Measurements from ENCODE around the gene ETNK2. TPM values are rescaled to one million over a fixed set of nuclear protein-coding genes. Genes with fewer than 3 reads are reported as not detected.
A peak's percentile ranks its signal among the peaks of the same experiment; 100 is the strongest.

The ETNK2 gene
- total and polyA plus RNA-seq, 2 of the 13 experiments (the other 11 are each of a cell fraction or from before 2014, with no cell fraction given) = 15.5 to 42.8 TPM

DNA sequence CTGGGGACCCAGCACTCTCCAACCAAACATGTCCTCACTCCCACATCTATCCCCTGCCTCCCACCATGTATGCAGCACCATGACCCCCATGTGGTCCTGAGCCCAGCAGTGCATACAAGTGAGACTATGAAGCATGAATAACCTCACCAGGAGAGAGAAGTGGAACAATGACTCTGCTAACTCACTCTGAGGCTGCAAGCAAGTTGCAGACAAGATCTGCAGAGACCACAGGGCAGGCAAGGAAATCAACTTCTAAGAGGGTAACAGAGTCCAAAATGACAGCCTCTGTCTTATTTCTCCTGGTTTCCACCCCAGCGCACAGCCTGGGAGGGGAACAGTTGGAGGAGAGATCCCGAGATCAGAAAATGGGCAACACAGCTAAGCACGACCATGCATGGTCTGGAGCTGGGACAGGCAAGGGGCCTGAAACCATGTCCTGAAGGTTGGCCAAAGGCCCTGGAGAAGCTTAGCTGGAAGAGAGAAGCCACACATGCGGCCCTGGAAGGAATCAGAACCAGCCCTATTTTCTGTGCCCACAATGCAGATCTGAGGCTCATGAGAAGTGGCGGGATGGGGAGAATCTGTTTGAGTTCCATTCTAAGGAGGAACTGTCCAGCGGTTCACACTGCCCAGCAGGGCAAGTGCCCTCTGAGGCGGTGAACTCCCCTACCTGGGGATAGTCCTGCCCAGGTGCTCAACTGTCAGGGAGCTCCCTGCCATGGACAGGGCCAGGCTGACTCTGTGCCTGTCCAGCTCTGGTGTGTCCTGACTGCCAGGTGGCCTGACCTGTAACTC, 26.8 kb upstream of the ETNK2 start:
- TF ChIP-seq, protein P1, sequence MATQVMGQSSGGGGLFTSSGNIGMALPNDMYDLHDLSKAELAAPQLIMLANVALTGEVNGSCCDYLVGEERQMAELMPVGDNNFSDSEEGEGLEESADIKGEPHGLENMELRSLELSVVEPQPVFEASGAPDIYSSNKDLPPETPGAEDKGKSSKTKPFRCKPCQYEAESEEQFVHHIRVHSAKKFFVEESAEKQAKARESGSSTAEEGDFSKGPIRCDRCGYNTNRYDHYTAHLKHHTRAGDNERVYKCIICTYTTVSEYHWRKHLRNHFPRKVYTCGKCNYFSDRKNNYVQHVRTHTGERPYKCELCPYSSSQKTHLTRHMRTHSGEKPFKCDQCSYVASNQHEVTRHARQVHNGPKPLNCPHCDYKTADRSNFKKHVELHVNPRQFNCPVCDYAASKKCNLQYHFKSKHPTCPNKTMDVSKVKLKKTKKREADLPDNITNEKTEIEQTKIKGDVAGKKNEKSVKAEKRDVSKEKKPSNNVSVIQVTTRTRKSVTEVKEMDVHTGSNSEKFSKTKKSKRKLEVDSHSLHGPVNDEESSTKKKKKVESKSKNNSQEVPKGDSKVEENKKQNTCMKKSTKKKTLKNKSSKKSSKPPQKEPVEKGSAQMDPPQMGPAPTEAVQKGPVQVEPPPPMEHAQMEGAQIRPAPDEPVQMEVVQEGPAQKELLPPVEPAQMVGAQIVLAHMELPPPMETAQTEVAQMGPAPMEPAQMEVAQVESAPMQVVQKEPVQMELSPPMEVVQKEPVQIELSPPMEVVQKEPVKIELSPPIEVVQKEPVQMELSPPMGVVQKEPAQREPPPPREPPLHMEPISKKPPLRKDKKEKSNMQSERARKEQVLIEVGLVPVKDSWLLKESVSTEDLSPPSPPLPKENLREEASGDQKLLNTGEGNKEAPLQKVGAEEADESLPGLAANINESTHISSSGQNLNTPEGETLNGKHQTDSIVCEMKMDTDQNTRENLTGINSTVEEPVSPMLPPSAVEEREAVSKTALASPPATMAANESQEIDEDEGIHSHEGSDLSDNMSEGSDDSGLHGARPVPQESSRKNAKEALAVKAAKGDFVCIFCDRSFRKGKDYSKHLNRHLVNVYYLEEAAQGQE (IDR thresholded peaks at IDR 0.05; ENCODE audit: borderline replicate concordance in 1 of 2, low read depth in 1 of 2, low read length in 2 of 2) = peak in 1 of 2 experiments; percentile 10; a peak in 1 of 4 replicates
- TF ChIP-seq HES4 (CRISPR knock-in tag; IDR thresholded peaks at IDR 0.05; ENCODE audit: borderline replicate concordance) = no peak
- in situ Hi-C loops (cut with HindIII; ENCODE audit: extremely low pct_ligation_motif_present, low pct_unique_long_range_greater_than_20kb) = no loop called here
- Histone ChIP-seq H4K20me1 (ENCODE audit: insufficient read depth, low read length) (no peaks in the 10 kb centered on the region), H3K4me2 (ENCODE audit: low read depth, low read length) (no peak overlapping the region), H3K27me3 (ENCODE audit: control insufficient read depth in 1 of 2, insufficient read depth in 2 of 2, low read length in 2 of 2) (peaks cover 0 to 11% of the 10 kb centered on the region in 2 experiments; a peak in 1 of 5 replicates), H3K4me1 (ENCODE audit: insufficient read depth, low read length) (peaks cover 21% of the 10 kb centered on the region), H3K4me3 (replicated peaks in 1 of 3; ENCODE audit: insufficient read depth in 1 of 3, low read depth in 2 of 3, low read length in 3 of 3) (no peak overlapping the region), H3K9ac (ENCODE audit: insufficient read depth, low read depth, low read length) (no peak overlapping the region), H3K36me3 (replicated peaks in 1 of 2; ENCODE audit: control insufficient read depth in 1 of 2, insufficient read depth in 2 of 2, low read length in 2 of 2) (no peaks in the 10 kb centered on the region), H3K27ac (ENCODE audit: extremely low read length, insufficient read depth, low read length) (no peak overlapping the region), H2AFZ (ENCODE audit: low read length) (no peak overlapping the region), H3K79me2 (ENCODE audit: insufficient read depth, low read length) (no peaks in the 10 kb centered on the region), H3K9me3 (ENCODE audit: low read length) (no peaks in the 10 kb centered on the region)
- DNase-seq (ENCODE audit: low spot score) = no peak
- intact Hi-C loops (cut with micrococcal nuclease; ENCODE audit: unreplicated experiment) = no loop called here
- no TSS peak for BruUV-seq (replicated peaks)
- POLR2A ChIA-PET = interaction anchor here (2.4 kb wide), 1 partner anchor 12 kb away, joined by 7 read pairs; no protein-coding TSS in a partner anchor
- 54% methylated on average over 4 of the region's 7 CpGs for WGBS (ENCODE audit: low lambda C conversion rate)
- FAIRE-seq = no peak
- CTCF ChIA-PET (ENCODE audit: low intra/inter-chr PET ratio, low total read pairs) = no interaction called here
- ATAC-seq = peak; percentile 31; the same call in 1 of the 3 replicates

DNA sequence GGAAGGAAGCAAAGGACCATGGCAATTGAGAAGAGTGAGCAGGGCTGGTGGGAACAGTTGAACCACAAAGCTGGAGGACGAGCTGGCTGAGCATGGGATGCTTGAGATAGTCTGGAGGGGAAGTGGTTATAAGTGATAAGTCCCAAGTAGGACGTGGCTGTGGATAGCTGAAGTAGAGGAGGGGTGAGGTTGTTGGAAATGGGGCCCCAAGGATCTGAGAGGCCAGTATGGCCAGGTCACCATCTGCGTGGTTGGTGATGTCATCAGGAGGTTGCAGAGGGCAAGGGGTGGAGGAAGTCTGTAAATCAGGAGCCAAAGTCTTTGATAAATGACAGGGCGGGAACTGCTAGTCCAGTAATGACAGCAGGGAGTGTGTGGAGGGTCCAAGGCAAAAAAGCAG, 25.3 kb upstream of the ETNK2 start:
- BruUV-seq (replicated peaks) = no TSS peak
- H3K9ac ChIP-seq (ENCODE audit: insufficient read depth, low read depth, low read length) = no peak overlapping the region
- no peaks in the 10 kb centered on the region for H4K20me1 ChIP-seq (ENCODE audit: insufficient read depth, low read length)
- H3K4me3 ChIP-seq (replicated peaks in 1 of 3; ENCODE audit: insufficient read depth in 1 of 3, low read depth in 2 of 3, low read length in 3 of 3) = no peak overlapping the region
- DNase-seq (ENCODE audit: low spot score) (no peak), FAIRE-seq (no peak), ATAC-seq (no peak)
- H3K36me3 ChIP-seq (replicated peaks in 1 of 2; ENCODE audit: control insufficient read depth in 1 of 2, insufficient read depth in 2 of 2, low read length in 2 of 2) = no peaks in the 10 kb centered on the region
- no peak overlapping the region for H3K27ac ChIP-seq (ENCODE audit: extremely low read length, insufficient read depth, low read length)
- POLR2A ChIA-PET = no interaction called here
- CTCF ChIA-PET (ENCODE audit: low intra/inter-chr PET ratio, low total read pairs) = no interaction called here
- no peaks in the 10 kb centered on the region for H3K79me2 ChIP-seq (ENCODE audit: insufficient read depth, low read length)
- H3K4me1 ChIP-seq (ENCODE audit: insufficient read depth, low read length) = peaks cover 36% of the 10 kb centered on the region
- intact Hi-C loops (cut with micrococcal nuclease; ENCODE audit: unreplicated experiment) (no loop called here), in situ Hi-C loops (cut with HindIII; ENCODE audit: extremely low pct_ligation_motif_present, low pct_unique_long_range_greater_than_20kb) (no loop called here)
- 16% methylated on average over 4 of the region's 4 CpGs for WGBS (ENCODE audit: low lambda C conversion rate)
- no peak overlapping the region for H3K4me2 ChIP-seq (ENCODE audit: low read depth, low read length)
- no peaks in the 10 kb centered on the region for H3K9me3 ChIP-seq (ENCODE audit: low read length)
- peaks cover 0 to 11% of the 10 kb centered on the region in 2 experiments; a peak in 1 of 5 replicates for H3K27me3 ChIP-seq (ENCODE audit: control insufficient read depth in 1 of 2, insufficient read depth in 2 of 2, low read length in 2 of 2)
- no peak overlapping the region for H2AFZ ChIP-seq (ENCODE audit: low read length)
- TF ChIP-seq REXO4 (CRISPR knock-in tag; IDR thresholded peaks at IDR 0.05; ENCODE audit: borderline replicate concordance) = no peak
- no peak for TF ChIP-seq MAFK (conservative IDR thresholded peaks at IDR 0.05 in 1 of 2, IDR thresholded peaks at IDR 0.05 in 1 of 2; ENCODE audit: low read length in 2 of 2)
- no peak for TF ChIP-seq ZNF501 (CRISPR knock-in tag; IDR thresholded peaks at IDR 0.05)
- no peak for TF ChIP-seq LBX2 (CRISPR knock-in tag; IDR thresholded peaks at IDR 0.05; ENCODE audit: borderline replicate concordance)
- TF ChIP-seq CREB1 (IDR thresholded peaks at IDR 0.05) = peak; percentile 69
- TF ChIP-seq CREB1 (CRISPR knock-in tag; IDR thresholded peaks at IDR 0.05) = no peak
- TF ChIP-seq, protein P2, sequence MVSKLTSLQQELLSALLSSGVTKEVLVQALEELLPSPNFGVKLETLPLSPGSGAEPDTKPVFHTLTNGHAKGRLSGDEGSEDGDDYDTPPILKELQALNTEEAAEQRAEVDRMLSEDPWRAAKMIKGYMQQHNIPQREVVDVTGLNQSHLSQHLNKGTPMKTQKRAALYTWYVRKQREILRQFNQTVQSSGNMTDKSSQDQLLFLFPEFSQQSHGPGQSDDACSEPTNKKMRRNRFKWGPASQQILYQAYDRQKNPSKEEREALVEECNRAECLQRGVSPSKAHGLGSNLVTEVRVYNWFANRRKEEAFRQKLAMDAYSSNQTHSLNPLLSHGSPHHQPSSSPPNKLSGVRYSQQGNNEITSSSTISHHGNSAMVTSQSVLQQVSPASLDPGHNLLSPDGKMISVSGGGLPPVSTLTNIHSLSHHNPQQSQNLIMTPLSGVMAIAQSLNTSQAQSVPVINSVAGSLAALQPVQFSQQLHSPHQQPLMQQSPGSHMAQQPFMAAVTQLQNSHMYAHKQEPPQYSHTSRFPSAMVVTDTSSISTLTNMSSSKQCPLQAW (CRISPR knock-in tag; IDR thresholded peaks at IDR 0.05) = no peak
- TF ChIP-seq ATF7 (IDR thresholded peaks at IDR 0.05) = peak; percentile 78
- TF ChIP-seq ATF7 (CRISPR knock-in tag; IDR thresholded peaks at IDR 0.05) = no peak
- TF ChIP-seq ZNF224 (CRISPR knock-in tag; IDR thresholded peaks at IDR 0.05) = no peak
